ENCODE results near the gene UBALD2. TPM values are rescaled to one million over a fixed set of nuclear protein-coding genes. Genes with fewer than 3 reads are reported as not detected.

UBALD2 gene
- total RNA-seq, 1 donor from 2014 or later: 26.0 TPM

DNA sequence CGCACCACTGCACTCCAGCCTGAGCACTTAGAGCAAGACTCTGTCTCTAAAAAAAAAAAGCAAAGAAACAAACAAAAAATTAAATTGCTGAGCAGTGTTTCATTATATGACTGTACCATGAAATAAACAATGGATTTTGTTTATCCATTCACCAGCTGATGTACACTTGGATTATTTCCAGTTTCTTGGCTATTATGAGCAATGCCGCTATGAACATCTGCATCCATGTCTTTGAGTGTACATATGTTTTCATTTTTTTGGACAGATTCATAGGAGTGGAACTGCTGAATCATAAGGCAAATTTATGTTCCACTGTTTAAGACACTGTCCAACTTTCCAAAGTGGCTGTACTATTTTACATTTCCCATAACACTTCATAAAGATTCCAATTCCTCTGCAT lies 32.8 kb upstream of the UBALD2 start:
- Histone ChIP-seq H3K4me1 (no peaks in the 10 kb centered on the region), H3K9me3 (replicated peaks) (no peaks in the 10 kb centered on the region), H3K27ac (replicated peaks) (no peak overlapping the region), H3K27me3 (ENCODE audit: low read depth) (no peaks in the 10 kb centered on the region), H3K36me3 (no peaks in the 10 kb centered on the region), H3K4me3 (no peak overlapping the region)
- no peak for DNase-seq
- TF ChIP-seq, protein P1, sequence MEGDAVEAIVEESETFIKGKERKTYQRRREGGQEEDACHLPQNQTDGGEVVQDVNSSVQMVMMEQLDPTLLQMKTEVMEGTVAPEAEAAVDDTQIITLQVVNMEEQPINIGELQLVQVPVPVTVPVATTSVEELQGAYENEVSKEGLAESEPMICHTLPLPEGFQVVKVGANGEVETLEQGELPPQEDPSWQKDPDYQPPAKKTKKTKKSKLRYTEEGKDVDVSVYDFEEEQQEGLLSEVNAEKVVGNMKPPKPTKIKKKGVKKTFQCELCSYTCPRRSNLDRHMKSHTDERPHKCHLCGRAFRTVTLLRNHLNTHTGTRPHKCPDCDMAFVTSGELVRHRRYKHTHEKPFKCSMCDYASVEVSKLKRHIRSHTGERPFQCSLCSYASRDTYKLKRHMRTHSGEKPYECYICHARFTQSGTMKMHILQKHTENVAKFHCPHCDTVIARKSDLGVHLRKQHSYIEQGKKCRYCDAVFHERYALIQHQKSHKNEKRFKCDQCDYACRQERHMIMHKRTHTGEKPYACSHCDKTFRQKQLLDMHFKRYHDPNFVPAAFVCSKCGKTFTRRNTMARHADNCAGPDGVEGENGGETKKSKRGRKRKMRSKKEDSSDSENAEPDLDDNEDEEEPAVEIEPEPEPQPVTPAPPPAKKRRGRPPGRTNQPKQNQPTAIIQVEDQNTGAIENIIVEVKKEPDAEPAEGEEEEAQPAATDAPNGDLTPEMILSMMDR (IDR thresholded peaks at IDR 0.05; ENCODE audit: borderline replicate concordance): no peak
- intact Hi-C loops (cut with micrococcal nuclease): no loop called here

DNA sequence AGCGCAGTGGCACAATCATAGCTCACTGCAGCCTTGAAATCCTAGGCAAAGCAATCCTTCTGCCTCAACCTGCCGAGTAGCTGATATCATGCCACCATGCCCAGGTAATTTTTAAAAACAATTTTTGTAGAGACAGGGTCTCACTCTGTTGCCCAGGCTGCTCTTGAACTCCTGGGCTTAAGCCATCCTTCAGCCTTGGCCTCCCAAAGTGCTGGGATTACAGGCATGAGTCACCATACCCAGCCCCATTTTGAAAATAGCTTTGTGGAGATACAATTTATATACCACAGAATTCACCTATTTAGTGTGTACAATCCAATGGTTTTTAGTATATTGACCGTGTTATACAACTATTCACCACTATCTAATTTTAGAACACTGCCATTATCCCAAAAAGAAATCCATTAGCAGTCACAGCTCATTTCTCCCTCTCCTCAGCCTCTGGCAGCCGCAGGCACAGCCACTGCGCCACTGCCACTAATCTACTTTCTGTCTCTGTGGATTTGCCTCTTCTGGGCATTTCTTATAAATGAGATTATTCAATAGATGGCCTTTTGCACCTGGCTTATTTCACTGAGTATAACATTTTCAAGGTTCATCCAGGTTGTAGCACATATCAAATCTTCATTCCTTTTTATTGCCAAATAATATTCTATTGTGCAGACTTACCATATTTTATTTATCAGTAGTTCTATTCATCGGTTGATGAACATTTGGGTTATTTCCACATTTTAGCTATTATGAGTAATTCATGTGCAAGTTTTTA lies 31.4 kb upstream of the UBALD2 start:
- intact Hi-C loops (cut with micrococcal nuclease): no loop called here
- H3K4me3 ChIP-seq: no peak overlapping the region
- no peaks in the 10 kb centered on the region for H3K36me3 ChIP-seq
- H3K27ac ChIP-seq (replicated peaks): no peak overlapping the region
- no peaks in the 10 kb centered on the region for H3K4me1 ChIP-seq
- TF ChIP-seq, protein P1 (IDR thresholded peaks at IDR 0.05; ENCODE audit: borderline replicate concordance): no peak
- no peak for DNase-seq
- H3K27me3 ChIP-seq (ENCODE audit: low read depth): no peaks in the 10 kb centered on the region
- no peaks in the 10 kb centered on the region for H3K9me3 ChIP-seq (replicated peaks)

DNA sequence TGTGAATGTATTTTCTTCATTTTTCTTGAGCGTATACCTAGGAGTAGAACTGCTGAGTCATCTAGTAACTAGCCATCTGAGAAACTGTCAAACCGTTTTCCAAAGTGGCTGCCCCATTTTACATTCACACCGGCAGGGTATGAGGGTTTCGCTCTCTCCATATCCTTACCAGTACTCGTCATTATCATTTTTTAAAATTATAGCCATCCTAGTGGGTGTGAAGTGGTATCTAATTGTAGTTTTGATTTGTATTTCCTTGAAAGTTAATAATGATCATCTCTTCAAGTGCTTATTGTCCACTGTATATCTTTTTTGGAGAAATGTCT lies 30.8 kb upstream of the UBALD2 start:
- H3K9me3 ChIP-seq (replicated peaks): no peaks in the 10 kb centered on the region
- TF ChIP-seq, protein P1 (IDR thresholded peaks at IDR 0.05; ENCODE audit: borderline replicate concordance): no peak
- no peak overlapping the region for H3K4me3 ChIP-seq
- no peak for DNase-seq
- no peaks in the 10 kb centered on the region for H3K27me3 ChIP-seq (ENCODE audit: low read depth)
- no peaks in the 10 kb centered on the region for H3K36me3 ChIP-seq
- intact Hi-C loops (cut with micrococcal nuclease): no loop called here
- peaks cover 3% of the 10 kb centered on the region for H3K4me1 ChIP-seq
- H3K27ac ChIP-seq (replicated peaks): no peak overlapping the region

DNA sequence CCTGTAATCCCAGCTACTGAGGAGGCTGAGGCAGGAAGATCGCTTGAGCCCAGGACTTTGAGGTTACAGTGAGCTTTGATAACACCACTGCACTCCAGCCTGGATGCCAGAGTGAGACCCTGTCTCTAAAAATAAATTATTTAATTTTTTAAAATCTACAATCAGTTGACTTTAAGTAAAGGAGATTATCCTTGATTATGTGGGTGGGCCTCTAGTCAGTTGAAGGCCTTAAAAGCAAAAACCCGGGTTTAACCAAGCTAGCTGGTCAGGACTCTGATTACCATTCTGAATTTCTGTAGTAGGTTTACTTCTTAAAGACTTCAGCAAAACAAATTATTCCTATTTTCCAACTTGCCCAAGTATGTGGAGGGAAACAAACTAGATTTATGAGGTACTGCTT lies 29.3 kb upstream of the UBALD2 start:
- Histone ChIP-seq H3K36me3 (no peaks in the 10 kb centered on the region), H3K27ac (replicated peaks) (no peak overlapping the region), H3K4me1 (peaks cover 11% of the 10 kb centered on the region), H3K4me3 (no peak overlapping the region), H3K9me3 (replicated peaks) (no peaks in the 10 kb centered on the region), H3K27me3 (ENCODE audit: low read depth) (no peaks in the 10 kb centered on the region)
- TF ChIP-seq, protein P1 (IDR thresholded peaks at IDR 0.05; ENCODE audit: borderline replicate concordance): no peak
- no peak for DNase-seq
- intact Hi-C loops (cut with micrococcal nuclease): no loop called here

DNA sequence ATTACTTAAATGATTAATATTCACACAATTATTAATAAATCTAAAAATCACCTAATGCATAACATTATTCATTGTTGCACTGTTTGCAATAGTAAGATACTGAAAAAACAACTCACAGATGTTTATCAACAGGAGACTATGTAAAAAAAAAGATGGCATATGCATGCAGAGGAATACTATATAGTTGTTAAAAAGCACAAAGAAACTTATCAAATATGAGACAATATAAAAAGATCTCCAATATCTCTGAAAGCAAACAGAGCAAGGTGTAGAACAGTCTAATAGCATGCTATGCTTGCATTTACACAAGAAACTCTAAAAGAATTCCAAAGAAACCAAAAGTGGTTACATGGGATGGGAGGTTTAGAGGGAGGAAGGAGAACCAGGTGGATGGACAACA lies 28.5 kb upstream of the UBALD2 start:
- intact Hi-C loops (cut with micrococcal nuclease): no loop called here
- peaks cover 18% of the 10 kb centered on the region for H3K4me1 ChIP-seq
- no peak overlapping the region for H3K27ac ChIP-seq (replicated peaks)
- no peaks in the 10 kb centered on the region for H3K27me3 ChIP-seq (ENCODE audit: low read depth)
- DNase-seq: no peak
- TF ChIP-seq, protein P1 (IDR thresholded peaks at IDR 0.05; ENCODE audit: borderline replicate concordance): no peak
- H3K4me3 ChIP-seq: no peak overlapping the region
- H3K9me3 ChIP-seq (replicated peaks): no peaks in the 10 kb centered on the region
- no peaks in the 10 kb centered on the region for H3K36me3 ChIP-seq
